Motor neuron (in vitro differentiated cells): ENCODE data around the gene KNSTRN. TPM values are rescaled to one million over a fixed set of nuclear protein-coding genes. Genes with fewer than 3 reads are reported as not detected.

Experiments used
- ATAC-seq, 8 experiments: fragments of 200-7000 bp; cut with Tn5 transposase; replicated peaks in 6 of 8; 2 replicates each; pipeline ENCODE4 v1.8.0; 2021; ENCODE audit warnings: mild to moderate bottlenecking in 8 of 8, moderate library complexity in 8 of 8
- H3K27ac ChIP-seq, 2 donors: fragments of 250-450 bp; sonication (Bioruptor Pico); 2 replicates each; pipeline ENCODE4 v1.9.0; 2021; ENCODE audit warnings: antibody characterized with exemption in 2 of 2, mild to moderate bottlenecking in 2 of 2, moderate library complexity in 1 of 2
- H3K4me1 ChIP-seq, 2 donors: fragments of 250-450 bp; sonication (Bioruptor Pico); replicated peaks in 1 of 2; 2 replicates each; pipeline ENCODE4 v1.6.1; 2021; ENCODE audit warnings: antibody characterized with exemption in 2 of 2, mild to moderate bottlenecking in 2 of 2, moderate library complexity in 1 of 2
- H3K4me3 ChIP-seq, 5 donors: fragments of 250-450 bp; sonication (Bioruptor Pico); 2 replicates each; pipeline ENCODE4 v1.9.0; 2021; ENCODE audit warnings: antibody characterized with exemption in 5 of 5, mild to moderate bottlenecking in 5 of 5, moderate library complexity in 4 of 5
- WGBS, 10 experiments: fragments of 450-650 bp; shearing (Covaris generic); methylation state at CpG; one replicate each; pipeline ENCODE4 v1.0.0; 2022; 5-methylcytosine and 5-hydroxymethylcytosine counted together
- in situ Hi-C, 9 experiments: fragments of 400-800 bp; cut with MboI; loops; one replicate each; pipeline ENCODE4 v1.15.0; 2021; ENCODE audit warnings: low sequenced_read_pairs in 9 of 9, low pct_unique_long_range_greater_than_20kb in 2 of 9; ENCODE audit not compliant: unreplicated experiment in 9 of 9
- total RNA-seq, 8 experiments: library from RNA; unstranded; fragments of 300-600 nt; gene quantifications; 2 replicates each; pipeline versions ENCODE4 v1.2.3 to v1.2.4, GENCODE V29; 2022

Gene KNSTRN
- total RNA-seq, 8 experiments from 2014 or later: 19.5 to 63.3 (median 29.3) TPM

DNA sequence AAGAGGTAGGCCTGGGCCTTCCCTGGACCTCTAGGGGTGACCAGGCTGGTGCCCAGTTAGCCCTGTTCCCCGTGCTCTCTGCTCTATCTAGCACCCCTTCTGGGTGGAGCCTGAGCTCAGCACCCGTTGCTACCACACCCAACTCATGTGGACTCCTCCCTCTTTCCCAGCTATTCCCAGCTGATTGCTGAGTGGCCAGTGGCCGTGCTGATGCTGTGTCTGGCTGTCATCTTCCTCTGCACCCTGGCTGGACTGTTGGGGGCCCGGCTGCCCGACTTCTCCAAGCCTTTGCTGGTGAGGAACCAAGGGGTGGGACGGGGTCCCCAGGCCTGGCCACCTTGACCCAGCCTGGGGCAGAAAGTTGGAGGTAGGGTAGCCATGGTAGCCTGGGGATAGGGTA lies 18.3 kb upstream of the KNSTRN start:
- ATAC-seq: peak in 3 of 8 experiments; percentile 28 to 64 (median 35)
- in situ Hi-C loops: no loop called here
- no peak overlapping the region for H3K4me3 ChIP-seq
- no peak overlapping the region for H3K27ac ChIP-seq
- 0 to 80% (median 60%) methylated on average over 1 to 5 of the region's 6 CpGs; no CpG with 5 or more reads in 4 of the 10 experiments for WGBS, 10 experiments
- H3K4me1 ChIP-seq: peaks cover 0 to 4% of the 10 kb centered on the region in 2 donors

- H3K4me1 ChIP-seq: peaks cover 0 to 3% of the 10 kb centered on the region in 2 donors
- 67 to 100% (median 100%) methylated on average over 1 to 5 of the region's 5 CpGs; no CpG with 5 or more reads in 5 of the 10 experiments for WGBS, 10 experiments
- in situ Hi-C loops: no loop called here
- H3K27ac ChIP-seq: no peak overlapping the region
- H3K4me3 ChIP-seq: no peak overlapping the region
- no peak for ATAC-seq
Observed at GRCh38 chr15:40365016-40365415, 17.5 kb upstream of the KNSTRN start.

- in situ Hi-C loops: no loop called here
- Histone ChIP-seq H3K27ac (no peak overlapping the region), H3K4me3 (no peak overlapping the region), H3K4me1 (peaks cover 0 to 3% of the 10 kb centered on the region in 2 donors)
- WGBS, 10 experiments: 69 to 87% (median 78%) methylated on average over 1 to 9 of the region's 11 CpGs; no CpG with 5 or more reads in 4 of the 10 experiments
- ATAC-seq: no peak
Observed at GRCh38 chr15:40365624-40366456, 16.7 kb upstream of the KNSTRN start.

DNA sequence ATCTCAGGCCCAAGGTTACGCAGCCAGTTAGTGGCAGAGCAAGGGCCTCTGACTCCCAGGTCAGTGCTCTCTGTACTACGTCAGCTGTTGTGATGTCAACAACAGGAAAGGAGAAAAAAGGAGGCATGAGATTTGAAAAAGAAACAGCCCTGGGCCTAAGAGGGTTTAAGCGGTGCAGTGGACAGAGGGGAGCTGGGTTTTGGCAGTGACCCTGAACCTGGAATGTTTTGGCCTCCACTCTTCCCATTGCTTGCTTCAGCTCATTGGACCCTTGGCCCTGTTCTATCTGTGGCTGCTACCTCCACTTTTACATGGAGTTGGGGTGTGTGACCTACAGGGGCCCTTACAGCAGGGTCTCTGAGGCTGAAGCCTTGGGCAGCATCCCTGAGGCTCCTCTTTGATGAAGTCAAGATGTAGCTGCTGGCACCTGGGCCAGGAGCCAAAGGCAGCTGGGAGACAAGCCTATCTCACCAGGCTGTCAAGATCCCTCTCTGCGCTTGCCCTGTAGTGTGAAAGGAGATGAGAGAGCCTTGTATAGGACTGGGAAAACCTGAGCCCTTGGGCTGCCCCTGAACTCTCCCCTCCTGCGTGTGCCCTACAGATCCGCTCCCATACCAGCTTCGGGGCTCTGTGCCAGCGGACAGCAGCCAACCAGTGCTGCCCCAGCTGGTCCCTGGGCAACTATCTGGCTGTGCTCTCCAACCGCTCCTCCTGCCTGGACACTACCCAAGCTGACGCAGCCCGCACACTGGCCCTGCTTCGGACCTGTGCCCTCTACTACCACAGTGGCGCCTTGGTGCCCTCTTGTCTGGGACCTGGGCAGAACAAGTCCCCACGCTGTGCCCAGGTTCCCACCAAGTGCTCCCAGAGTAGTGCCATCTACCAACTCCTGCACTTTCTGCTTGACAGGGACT lies 15.8 kb upstream of the KNSTRN start:
- H3K27ac ChIP-seq: no peak overlapping the region
- no peak for ATAC-seq
- H3K4me1 ChIP-seq: peaks cover 0 to 3% of the 10 kb centered on the region in 2 donors
- H3K4me3 ChIP-seq: no peak overlapping the region
- WGBS, 10 experiments: 90 to 100% (median 98%) methylated on average over 1 to 9 of the region's 14 CpGs; no CpG with 5 or more reads in 2 of the 10 experiments
- in situ Hi-C loops: no loop called here

DNA sequence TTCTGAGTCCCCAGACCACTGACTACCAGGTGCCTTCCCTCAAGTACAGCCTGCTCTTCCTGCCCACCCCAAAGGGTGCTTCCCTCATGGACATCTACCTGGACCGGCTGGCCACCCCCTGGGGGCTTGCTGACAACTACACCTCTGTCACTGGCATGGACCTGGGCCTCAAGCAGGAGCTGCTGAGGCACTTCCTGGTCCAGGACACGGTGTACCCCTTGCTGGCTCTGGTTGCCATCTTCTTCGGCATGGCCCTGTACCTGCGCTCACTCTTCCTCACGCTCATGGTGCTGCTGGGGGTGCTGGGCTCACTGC lies 15.2 kb upstream of the KNSTRN start:
- WGBS, 10 experiments: 72 to 100% (median 90%) methylated on average over 2 to 3 of the region's 5 CpGs; no CpG with 5 or more reads in 7 of the 10 experiments
- Histone ChIP-seq H3K4me3 (no peak overlapping the region), H3K4me1 (peaks cover 0 to 3% of the 10 kb centered on the region in 2 donors), H3K27ac (no peak overlapping the region)
- in situ Hi-C loops: no loop called here
- no peak for ATAC-seq

GRCh38 chr15:40367686-40368611 lies 14.6 kb upstream of the KNSTRN start:
- ATAC-seq: peak; percentile 92 to 97 (median 94)
- in situ Hi-C loops: no loop called here
- peaks cover 0 to 3% of the 10 kb centered on the region in 2 donors for H3K4me1 ChIP-seq
- 13 to 45% (median 40%) methylated on average over 1 to 26 of the region's 91 CpGs; no CpG with 5 or more reads in 5 of the 10 experiments for WGBS, 10 experiments
- no peak overlapping the region for H3K27ac ChIP-seq
- peak overlapping the region in 3 of 5 donors; percentile 6 to 17 (median 13) for H3K4me3 ChIP-seq

GRCh38 chr15:40368719-40369473 lies 13.6 kb upstream of the KNSTRN start:
- H3K27ac ChIP-seq: no peak overlapping the region
- WGBS, 10 experiments: 60 to 95% (median 80%) methylated on average over 1 to 8 of the region's 24 CpGs; no CpG with 5 or more reads in 3 of the 10 experiments
- H3K4me3 ChIP-seq: no peak overlapping the region
- peaks cover 0 to 3% of the 10 kb centered on the region in 2 donors for H3K4me1 ChIP-seq
- ATAC-seq: no peak
- in situ Hi-C loops: no loop called here

DNA sequence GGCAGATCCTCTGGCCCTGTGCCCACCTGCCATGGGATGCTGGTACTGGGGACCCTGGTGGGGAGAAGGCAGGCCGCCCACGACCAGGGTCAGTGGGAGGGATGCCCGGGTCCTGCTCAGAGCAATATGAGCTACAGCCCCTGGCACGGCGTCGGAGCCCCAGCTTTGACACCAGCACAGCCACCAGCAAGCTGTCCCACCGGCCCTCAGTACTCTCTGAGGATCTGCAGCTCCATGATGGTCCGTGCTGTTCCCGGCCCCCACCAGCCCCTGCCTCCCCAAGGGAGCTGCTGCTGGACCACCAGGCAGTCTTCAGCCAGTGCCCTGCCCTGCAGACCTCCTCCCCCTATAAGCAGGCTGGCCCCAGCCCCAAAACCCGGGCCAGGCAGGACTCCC lies 13.0 kb upstream of the KNSTRN start:
- H3K4me3 ChIP-seq: no peak overlapping the region
- WGBS, 10 experiments: 40 to 100% methylated on average over 1 of the region's 10 CpGs; no CpG with 5 or more reads in 8 of the 10 experiments
- no peak for ATAC-seq
- peaks cover 0 to 3% of the 10 kb centered on the region in 2 donors for H3K4me1 ChIP-seq
- in situ Hi-C loops: no loop called here
- no peak overlapping the region for H3K27ac ChIP-seq

DNA sequence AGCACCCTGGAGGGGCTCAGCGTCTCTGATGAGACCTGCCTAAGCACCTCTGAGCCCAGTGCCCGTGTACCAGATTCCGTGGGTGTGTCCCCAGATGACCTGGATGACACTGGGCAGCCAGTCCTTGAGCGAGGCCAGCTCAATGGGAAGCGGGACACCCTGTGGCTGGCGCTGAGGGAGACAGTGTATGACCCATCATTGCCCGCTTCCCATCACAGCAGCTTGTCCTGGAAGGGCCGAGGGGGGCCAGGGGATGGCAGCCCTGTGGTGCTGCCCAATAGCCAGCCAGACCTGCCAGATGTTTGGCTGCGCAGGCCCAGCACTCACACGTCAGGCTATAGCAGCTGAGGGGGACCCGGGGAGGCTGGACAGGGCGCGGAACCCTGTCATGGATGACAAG lies 12.6 kb upstream of the KNSTRN start:
- no peak overlapping the region for H3K27ac ChIP-seq
- H3K4me1 ChIP-seq: peaks cover 0 to 3% of the 10 kb centered on the region in 2 donors
- 40 to 81% (median 67%) methylated on average over 2 to 3 of the region's 13 CpGs; no CpG with 5 or more reads in 6 of the 10 experiments for WGBS, 10 experiments
- no peak for ATAC-seq
- in situ Hi-C loops: no loop called here
- no peak overlapping the region for H3K4me3 ChIP-seq

GRCh38 chr15:40372981-40373380 lies 9.5 kb upstream of the KNSTRN start:
- ATAC-seq: no peak
- Histone ChIP-seq H3K4me1 (peaks cover 0 to 3% of the 10 kb centered on the region in 2 donors), H3K27ac (no peak overlapping the region), H3K4me3 (no peak overlapping the region)
- WGBS, 10 experiments: 14 to 88% (median 42%) methylated on average over 2 of the region's 2 CpGs; no CpG with 5 or more reads in 2 of the 10 experiments
- in situ Hi-C loops: no loop called here

GRCh38 chr15:40377606-40378005 lies 4.9 kb upstream of the KNSTRN start:
- Histone ChIP-seq H3K27ac (no peak overlapping the region), H3K4me3 (no peak overlapping the region), H3K4me1 (no peaks in the 10 kb centered on the region)
- 35 to 92% (median 69%) methylated on average over 1 to 2 of the region's 3 CpGs; no CpG with 5 or more reads in 2 of the 10 experiments for WGBS, 10 experiments
- in situ Hi-C loops: no loop called here
- ATAC-seq: no peak

DNA sequence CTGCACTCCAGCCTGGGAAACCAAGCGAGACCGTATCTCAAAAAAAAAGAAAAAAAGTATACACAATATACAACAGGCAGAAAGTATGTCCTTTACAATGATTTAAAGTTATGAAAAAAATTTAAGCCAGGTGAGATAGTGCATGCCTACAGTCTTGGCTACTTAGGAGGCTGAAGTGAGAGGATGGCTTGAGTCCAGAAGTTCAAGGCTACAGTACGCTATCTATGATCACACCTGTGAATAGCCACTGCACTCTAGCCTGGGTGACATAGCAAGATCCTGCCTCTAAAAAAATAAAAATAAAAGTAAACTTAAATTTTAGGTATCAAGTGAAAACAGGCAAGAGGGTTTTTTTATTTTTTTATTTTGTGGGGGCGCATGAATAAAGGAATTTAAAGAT lies 3.1 kb upstream of the KNSTRN start:
- in situ Hi-C loops: no loop called here

More for the DNA sequence above, 3.1 kb upstream of the KNSTRN start:
- Histone ChIP-seq H3K27ac (no peak overlapping the region), H3K4me3 (no peak overlapping the region), H3K4me1 (peaks cover 4 to 7% of the 10 kb centered on the region in 2 donors)
- 80 to 100% (median 96%) methylated on average over 1 to 4 of the region's 4 CpGs for whole genome bisulfite sequencing, 10 experiments
- ATAC-seq: no peak
